ENCODE data around the gene VWCE.

The VWCE gene

DNA sequence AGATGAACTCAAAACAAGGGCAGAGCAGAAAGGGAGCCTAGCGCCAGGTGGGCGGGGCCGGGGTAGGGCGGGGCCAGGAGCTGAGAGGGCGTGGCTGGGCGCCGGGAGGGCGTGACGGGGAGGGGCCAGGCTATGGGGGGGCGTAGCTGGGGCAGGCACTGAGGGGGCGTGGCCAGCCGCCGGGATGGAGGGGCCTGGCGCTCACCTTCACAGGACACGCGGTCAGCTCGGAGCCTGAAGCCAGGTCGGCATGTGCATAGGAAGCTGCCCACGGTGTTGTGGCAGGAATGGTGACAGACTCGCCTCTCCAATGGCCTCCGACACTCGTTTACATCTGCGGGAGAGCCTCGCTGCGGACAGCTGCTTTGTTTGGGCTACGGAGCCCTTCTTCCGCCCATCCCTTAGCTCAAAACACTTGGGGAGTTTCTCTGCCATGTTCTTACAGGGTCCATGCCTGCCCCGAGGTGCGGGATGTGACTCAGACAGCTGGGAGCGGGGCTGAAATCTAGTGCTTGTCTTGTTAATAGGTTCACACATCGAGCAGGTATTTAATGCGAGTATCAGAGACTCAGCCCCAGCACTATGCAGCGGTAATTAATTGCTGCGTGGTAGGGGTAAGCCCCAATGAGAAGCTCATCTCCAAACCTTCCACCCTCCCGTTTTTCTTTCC, 13.4 kb downstream of the VWCE start:
- in situ Hi-C loops (cut with HindIII; ENCODE audit: low pct_ligation_motif_present, low sequenced_read_pairs), result no loop called here
- Histone ChIP-seq H3K27ac (no peak overlapping the region), H3K36me3 (replicated peaks) (no peaks in the 10 kb centered on the region), H3K27me3 (replicated peaks) (no peaks in the 10 kb centered on the region), H3K4me3 (ENCODE audit: low read depth, low read length) (peak overlapping the region; percentile 36)
- DNase-seq, result no peak
- no peak for TF ChIP-seq CTCF (IDR thresholded peaks at IDR 0.05; ENCODE audit: low read depth, low read length, missing control alignments)

GRCh38 chr11:61280883-61281580, 14.1 kb downstream of the VWCE start:
- Histone ChIP-seq H3K27ac (no peak overlapping the region), H3K4me3 (ENCODE audit: low read depth, low read length) (no peak overlapping the region), H3K27me3 (replicated peaks) (no peaks in the 10 kb centered on the region), H3K36me3 (replicated peaks) (no peaks in the 10 kb centered on the region)
- no peak for DNase-seq
- in situ Hi-C loops (cut with HindIII; ENCODE audit: low pct_ligation_motif_present, low sequenced_read_pairs), result no loop called here
- no peak for TF ChIP-seq CTCF (IDR thresholded peaks at IDR 0.05; ENCODE audit: low read depth, low read length, missing control alignments)

DNA sequence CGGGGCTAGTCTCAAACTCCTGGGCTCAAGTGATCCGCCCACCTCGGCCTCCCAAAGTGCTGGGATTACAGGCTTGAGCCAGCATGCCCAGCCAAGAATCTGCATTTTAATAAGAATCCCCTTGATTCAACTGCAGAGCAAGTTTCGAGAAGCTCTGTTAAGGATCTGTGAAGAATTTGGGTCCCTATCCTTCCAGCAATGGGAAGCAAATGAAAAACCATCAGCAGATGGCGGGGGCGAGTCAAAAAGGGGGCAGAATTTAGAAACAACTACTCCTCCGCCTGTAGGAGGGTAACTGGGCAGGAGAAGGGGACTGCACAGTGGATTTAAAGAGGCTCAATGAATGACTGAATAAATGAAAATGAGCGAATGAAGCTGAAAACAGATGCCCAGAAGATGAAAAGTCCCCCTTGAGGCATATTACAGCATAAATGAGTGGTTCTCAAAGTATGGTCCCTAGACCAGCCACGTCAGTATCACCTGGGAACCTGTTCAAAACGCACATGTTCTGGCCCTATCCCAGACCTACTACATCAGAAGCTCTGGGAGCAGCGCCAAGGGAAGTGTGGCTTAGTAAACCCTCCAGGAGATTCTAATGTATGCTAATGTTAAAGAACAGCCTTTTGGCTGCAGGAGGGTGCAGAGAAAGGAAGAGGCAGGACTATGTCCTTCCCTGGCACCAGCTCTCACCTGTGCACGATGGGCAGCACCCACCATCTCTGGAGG, 15.0 kb downstream of the VWCE start:
- Histone ChIP-seq H3K4me3 (ENCODE audit: low read depth, low read length) (no peak overlapping the region), H3K27me3 (replicated peaks) (no peaks in the 10 kb centered on the region), H3K36me3 (replicated peaks) (no peaks in the 10 kb centered on the region), H3K27ac (no peak overlapping the region)
- peak; percentile 7 for TF ChIP-seq CTCF (IDR thresholded peaks at IDR 0.05; ENCODE audit: low read depth, low read length, missing control alignments)
- in situ Hi-C loops (cut with HindIII; ENCODE audit: low pct_ligation_motif_present, low sequenced_read_pairs), result no loop called here
- DNase-seq, result no peak

DNA sequence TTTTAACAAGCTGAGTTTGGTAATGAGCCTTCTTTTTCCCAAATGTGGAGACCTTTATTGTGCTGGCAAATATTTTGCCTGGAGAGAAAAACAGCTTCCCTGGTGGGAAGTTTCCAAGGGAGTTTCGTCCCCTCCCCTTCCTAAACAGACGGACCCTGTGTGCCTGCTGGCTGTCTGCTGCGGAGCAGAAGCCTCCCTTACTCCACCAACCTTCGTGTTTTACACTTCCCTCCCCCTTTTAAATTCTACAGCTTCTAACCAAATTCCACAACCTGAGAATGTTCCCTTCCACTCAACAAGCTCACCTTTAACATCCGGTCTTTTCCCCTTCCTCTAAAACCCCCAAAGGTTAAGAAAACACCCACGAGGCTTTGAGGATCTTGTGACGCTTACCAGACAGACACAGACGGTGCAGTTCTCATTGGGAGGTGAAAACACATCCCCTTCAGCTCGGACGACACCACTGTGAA, 17.1 kb downstream of the VWCE start:
- H3K27me3 ChIP-seq (replicated peaks), result no peaks in the 10 kb centered on the region
- TF ChIP-seq CTCF (IDR thresholded peaks at IDR 0.05; ENCODE audit: low read depth, low read length, missing control alignments), result no peak
- in situ Hi-C loops (cut with HindIII; ENCODE audit: low pct_ligation_motif_present, low sequenced_read_pairs), result no loop called here
- H3K36me3 ChIP-seq (replicated peaks), result no peaks in the 10 kb centered on the region
- DNase-seq, result no peak
- no peak overlapping the region for H3K4me3 ChIP-seq (ENCODE audit: low read depth, low read length)
- H3K27ac ChIP-seq, result no peak overlapping the region

DNA sequence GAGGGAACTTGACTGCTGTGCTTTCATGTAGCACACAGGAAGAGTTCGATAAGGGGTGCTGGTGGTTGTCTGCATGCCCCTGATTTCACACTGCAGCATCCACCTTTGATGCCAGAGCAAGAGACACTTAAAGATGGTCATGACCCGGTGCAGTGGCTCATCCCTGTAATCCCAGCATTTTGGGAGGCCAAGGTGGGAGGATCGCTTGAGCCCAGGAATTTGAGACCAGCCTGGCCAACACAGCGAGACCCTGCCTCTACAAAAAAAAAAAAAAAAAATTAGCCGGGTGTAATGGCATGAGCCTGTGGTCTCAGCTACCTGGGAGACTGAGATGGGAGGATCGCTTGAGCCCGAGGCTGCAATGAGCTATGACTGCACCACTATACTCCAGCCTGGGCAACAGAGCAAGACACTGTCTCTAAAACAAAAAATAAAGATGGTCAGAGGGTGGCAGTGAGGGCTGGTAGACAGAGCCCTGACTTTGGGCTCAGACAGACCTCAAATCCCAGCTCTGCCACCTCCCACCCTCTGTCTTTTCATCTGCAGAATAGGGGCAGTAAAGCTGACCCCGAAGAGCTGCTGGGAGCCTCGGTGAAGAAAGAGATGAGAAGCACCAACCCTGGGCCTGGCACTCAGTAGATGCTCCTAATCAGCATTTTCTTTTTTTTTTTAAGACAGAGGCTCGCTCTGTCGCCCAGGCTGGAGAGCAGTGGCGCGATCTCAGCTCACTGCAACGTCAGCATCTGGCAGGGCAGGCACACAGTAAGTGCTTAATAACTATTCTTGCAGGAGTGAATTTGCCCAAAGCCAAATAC, 17.7 kb downstream of the VWCE start:
- no peak overlapping the region for H3K4me3 ChIP-seq (ENCODE audit: low read depth, low read length)
- no peak for DNase-seq

More for the DNA sequence above, 17.7 kb downstream of the VWCE start:
- in situ Hi-C loops (cut with HindIII; ENCODE audit: low pct_ligation_motif_present, low sequenced_read_pairs), result no loop called here
- no peaks in the 10 kb centered on the region for H3K27me3 ChIP-seq (replicated peaks)
- no peak for TF ChIP-seq CTCF (IDR thresholded peaks at IDR 0.05; ENCODE audit: low read depth, low read length, missing control alignments)
- H3K36me3 ChIP-seq (replicated peaks), result no peaks in the 10 kb centered on the region
- H3K27ac ChIP-seq, result no peak overlapping the region
